B cell (primary cell): ENCODE measurements around the gene SPHK1. TPM values are rescaled to one million over a fixed set of nuclear protein-coding genes. Genes with fewer than 3 reads are reported as not detected.

ENCODE experiments used
- ATAC-seq: fragments of 200-7000 bp; cut with Tn5 transposase; one replicate; pipeline ENCODE4 v1.10.0; 2021; ENCODE audit warnings: low read depth, mild to moderate bottlenecking, moderate number of reproducible peaks, moderate library complexity
- CTCF ChIA-PET: fragments of 350-600 bp; sonication (Branson Sonifier 250); formaldehyde crosslinking; loops from one replicate; lab custom pipeline; 2021; ENCODE audit warnings: antibody characterized with exemption, inconsistent platforms; lab: Charles Lee
- POLR2A ChIA-PET: fragments of 350-600 bp; sonication (Branson Sonifier 250); formaldehyde crosslinking; loops from one replicate; lab custom pipeline; 2021; ENCODE audit warnings: antibody characterized with exemption; lab: Charles Lee
- DNase-seq: peaks from one replicate; pipeline ENCODE4 v3.0.0; 2013
- H2AFZ ChIP-seq: 2 replicates; pipeline ENCODE4 v1.6.1; 2012; ENCODE audit warnings: mild to moderate bottlenecking, low read depth, low read length; ENCODE audit not compliant: insufficient read depth, poor library complexity, severe bottlenecking
- H3K27ac ChIP-seq, 2 donors: 1 replicate in 1 of 2; 2 replicates in 1 of 2; pipeline ENCODE4 v1.5.1; 2012 to 2013; ENCODE audit warnings: low read length in 2 of 2, mild to moderate bottlenecking in 2 of 2, moderate library complexity in 1 of 2
- H3K27me3 ChIP-seq, 4 experiments: fragments of 200-600 bp in 1 of 4; sonication (generic) in 1 of 4; replicated peaks in 1 of 4; 1 replicate in 2 of 4; 2 replicates in 2 of 4; pipeline versions ENCODE4 v1.6.1 to v1.7.0; 2013 to 2016; ENCODE audit warnings: low read length in 3 of 4, mild to moderate bottlenecking in 2 of 4, mixed read lengths in 1 of 4, moderate library complexity in 1 of 4; ENCODE audit not compliant: insufficient read depth in 4 of 4, control insufficient read depth in 3 of 4; ENCODE audit errors: control extremely low read depth in 1 of 4
- H3K36me3 ChIP-seq, 2 experiments: replicated peaks in 1 of 2; 1 replicate in 1 of 2; 2 replicates in 1 of 2; pipeline versions ENCODE4 v1.6.1 to v1.7.1; 2013; ENCODE audit warnings: low read length in 1 of 2; ENCODE audit not compliant: insufficient read depth in 2 of 2, control insufficient read depth in 1 of 2; ENCODE audit errors: control extremely low read depth in 1 of 2, extremely low read depth in 1 of 2
- H3K4me1 ChIP-seq, 2 donors: fragments of 200-600 bp in 1 of 2; sonication (generic) in 1 of 2; 1 replicate in 1 of 2; 2 replicates in 1 of 2; pipeline versions ENCODE4 v1.5.1 to v1.6.1; 2013 to 2017; ENCODE audit warnings: low read length in 2 of 2; ENCODE audit not compliant: control insufficient read depth in 2 of 2, insufficient read depth in 2 of 2
- H3K4me2 ChIP-seq: replicated peaks from 2 replicates; pipeline ENCODE3; 2012; ENCODE audit warnings: mild to moderate bottlenecking, low read depth, low read length; ENCODE audit not compliant: poor library complexity, severe bottlenecking
- H3K4me3 ChIP-seq, 5 experiments: fragments of 200-600 bp in 1 of 5; sonication (generic) in 1 of 5; 1 replicate in 3 of 5; 2 replicates in 2 of 5; pipeline versions ENCODE4 v1.5.1 to v1.7.0; 2011 to 2016; ENCODE audit warnings: low read length in 4 of 5, mild to moderate bottlenecking in 4 of 5, low read depth in 2 of 5, control low read depth in 1 of 5, moderate library complexity in 1 of 5; ENCODE audit not compliant: insufficient read depth in 1 of 5; ENCODE audit errors: control extremely low read depth in 1 of 5, extremely low read depth in 1 of 5
- H3K79me2 ChIP-seq: fragments of 200-600 bp; sonication (generic); one replicate; pipeline ENCODE4 v1.6.0; 2016; ENCODE audit warnings: low read length; ENCODE audit not compliant: control insufficient read depth, insufficient read depth
- H3K9ac ChIP-seq: fragments of 200-600 bp; sonication (generic); 2 replicates; pipeline ENCODE4 v1.6.1; 2017; ENCODE audit warnings: mild to moderate bottlenecking, low read length, moderate library complexity
- H3K9me3 ChIP-seq, 3 donors: one replicate each; pipeline versions ENCODE4 v1.6.1 to v1.7.1; 2013; ENCODE audit warnings: low read length in 2 of 3; ENCODE audit not compliant: control insufficient read depth in 2 of 3, insufficient read depth in 1 of 3; ENCODE audit errors: control extremely low read depth in 1 of 3
- H4K20me1 ChIP-seq: 2 replicates; pipeline ENCODE4 v1.6.0; 2012; ENCODE audit warnings: mild to moderate bottlenecking, low read length; ENCODE audit not compliant: insufficient read depth, control insufficient read depth, poor library complexity, severe bottlenecking
- H3K27ac Mint-ChIP-seq: one replicate; pipeline ENCODE4 v1.8.0; 2021; ENCODE audit warnings: mixed read lengths
- H3K27me3 Mint-ChIP-seq: one replicate; pipeline ENCODE4 v1.8.0; 2021; ENCODE audit warnings: mixed read lengths
- H3K4me1 Mint-ChIP-seq: one replicate; pipeline ENCODE4 v1.8.0; 2021; ENCODE audit warnings: mixed read lengths
- H3K4me3 Mint-ChIP-seq: one replicate; pipeline ENCODE4 v1.8.0; 2021; ENCODE audit warnings: mixed read lengths
- H3K9me3 Mint-ChIP-seq: one replicate; pipeline ENCODE4 v1.8.0; 2022; ENCODE audit warnings: mixed read lengths; ENCODE audit not compliant: insufficient read depth
- CTCF ChIP-seq: fragments of 200-600 bp; IDR thresholded peaks from one replicate; pipeline ENCODE4 v1.8.0; 2022; ENCODE audit warnings: antibody characterized with exemption, mild to moderate bottlenecking
- EZH2 ChIP-seq: IDR thresholded peaks from 2 replicates; pipeline ENCODE4 v1.6.1; 2012; ENCODE audit warnings: borderline replicate concordance, low read depth, mild to moderate bottlenecking, moderate library complexity, low read length; ENCODE audit not compliant: insufficient read depth, poor library complexity, severe bottlenecking
- WGBS: methylation state at CpG from one replicate; pipeline ENCODE4 v1.1.5; 2013; ENCODE audit warnings: missing lambda C conversion rate; ENCODE audit not compliant: insufficient coverage; 5-methylcytosine and 5-hydroxymethylcytosine counted together
- intact Hi-C: fragments of 100-400 bp; cut with micrococcal nuclease; formaldehyde crosslinking; loops from one replicate; pipeline ENCODE4 v1.10.0; 2022
- polyA plus RNA-seq: library from polyadenylated mRNA; depleted of rRNA; stranded (reverse); fragments of >200 nt; gene quantifications from 2 replicates; pipeline ENCODE4 v1.2.3, GENCODE V29; 2012
- total RNA-seq, 2 donors: library from RNA; stranded (reverse); fragments of 120-200 nt in 1 of 2; gene quantifications; 1 replicate in 1 of 2; 2 replicates in 1 of 2; pipeline versions ENCODE4 v1.2.3 to v1.2.4, GENCODE V29; 2013 to 2022

SPHK1 gene
- total and polyA plus RNA-seq, 2 donors (not counting 1 experiment from before 2014, with no cell fraction given): 1.1 to 2.4 TPM

DNA sequence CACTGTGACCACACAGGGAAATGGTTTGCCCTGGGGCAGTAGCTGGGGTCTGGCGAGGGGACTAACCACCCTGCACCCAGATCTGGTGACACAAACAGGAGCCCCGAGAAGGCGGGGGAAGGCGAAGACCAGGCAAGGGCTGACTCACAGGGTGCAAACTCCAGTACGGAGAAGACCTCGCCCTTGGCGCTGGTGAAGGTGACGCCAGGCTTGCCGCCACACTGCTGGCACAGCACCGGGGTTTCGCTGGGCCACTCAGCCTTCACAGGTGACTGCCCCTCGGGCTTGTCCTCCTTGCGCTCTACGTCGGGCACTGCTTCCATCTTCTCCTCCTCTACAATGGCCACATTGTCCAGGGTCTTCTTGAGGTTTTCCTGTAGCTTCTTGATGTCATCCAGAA is 11.6 kb downstream of the SPHK1 start:
- Mint-ChIP-seq H3K27ac (no peak overlapping the region), H3K4me1 (no peaks in the 10 kb centered on the region), H3K27me3 (no peaks in the 10 kb centered on the region), H3K9me3 (no peaks in the 10 kb centered on the region), H3K4me3 (no peak overlapping the region)
- DNase-seq: no peak
- peaks cover 17% of the 10 kb centered on the region for H3K79me2 ChIP-seq
- 97% methylated on average over 15 of the region's 15 CpGs for WGBS
- H3K27ac ChIP-seq: no peak overlapping the region
- no peak for ATAC-seq
- no peaks in the 10 kb centered on the region for H3K27me3 ChIP-seq
- H3K9ac ChIP-seq: no peak overlapping the region
- H3K9me3 ChIP-seq: no peaks in the 10 kb centered on the region
- CTCF ChIA-PET: interaction anchor here (0.9 to 6.3 kb wide), 8 partner anchors 11 to 99 kb away, joined by 3 to 119 read pairs (median 30); partner anchors contain the start of gene SPHK1
- peaks cover 0 to 84% of the 10 kb centered on the region in 2 experiments for H3K36me3 ChIP-seq
- H3K4me2 ChIP-seq: no peak overlapping the region
- intact Hi-C loops: no loop called here
- TF ChIP-seq EZH2 (no peak), CTCF (no peak)
- H2AFZ ChIP-seq: no peak overlapping the region
- POLR2A ChIA-PET: no interaction called here
- no peaks in the 10 kb centered on the region for H3K4me1 ChIP-seq
- no peak overlapping the region for H3K4me3 ChIP-seq
- peaks cover 20% of the 10 kb centered on the region for H4K20me1 ChIP-seq

DNA sequence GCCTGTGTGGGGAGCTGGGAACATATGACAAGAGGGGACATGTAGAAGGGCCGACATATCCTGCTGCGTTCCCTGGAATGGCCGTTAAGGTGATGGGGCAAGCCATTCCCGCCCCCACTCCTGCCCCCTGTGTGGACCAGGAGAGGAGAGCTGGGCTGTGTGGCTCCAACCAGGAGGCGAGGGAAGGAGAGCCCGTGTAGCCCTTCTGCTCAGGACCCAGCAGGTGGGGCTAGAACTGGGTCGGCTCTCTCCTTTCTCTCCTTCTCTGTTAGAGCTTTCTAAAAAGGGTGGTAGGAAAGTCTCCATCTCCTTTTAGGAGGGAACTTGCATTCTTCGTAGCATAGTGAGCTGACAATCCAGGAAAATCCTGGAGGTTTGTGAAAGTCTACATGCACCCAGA is 12.8 kb downstream of the SPHK1 start:
- Mint-ChIP-seq H3K4me1 (no peaks in the 10 kb centered on the region), H3K4me3 (no peak overlapping the region), H3K9me3 (no peaks in the 10 kb centered on the region), H3K27me3 (no peaks in the 10 kb centered on the region), H3K27ac (no peak overlapping the region)
- Histone ChIP-seq H3K27me3 (no peaks in the 10 kb centered on the region), H3K4me3 (no peak overlapping the region), H2AFZ (no peak overlapping the region), H3K27ac (no peak overlapping the region), H3K79me2 (peaks cover 25% of the 10 kb centered on the region), H3K4me2 (no peak overlapping the region), H3K9me3 (no peaks in the 10 kb centered on the region), H4K20me1 (peaks cover 20% of the 10 kb centered on the region), H3K36me3 (peaks cover 0 to 83% of the 10 kb centered on the region in 2 experiments), H3K4me1 (no peaks in the 10 kb centered on the region), H3K9ac (no peak overlapping the region)
- no peak for ATAC-seq
- POLR2A ChIA-PET: interaction anchor here (0.6 to 1.2 kb wide), 2 partner anchors 14 to 43 kb away, joined by 3 to 6 read pairs; partner anchors contain the start of gene PRPSAP1
- CTCF ChIA-PET: interaction anchor here (0.6 to 6.3 kb wide), 43 partner anchors 10 to 383 kb away, joined by 3 to 119 read pairs (median 6); partner anchors contain the start of genes AANAT, PRPSAP1, QRICH2 and RHBDF2
- intact Hi-C loops: no loop called here
- no peak for DNase-seq
- WGBS: 100% methylated on average over 5 of the region's 8 CpGs
- TF ChIP-seq CTCF (no peak), EZH2 (no peak)
